ENCODE measurements around the gene C5orf34.
"Not testable (repeated sequence)": the region's sequence is repeated elsewhere in the genome, so short reads cannot be mapped to it uniquely, and the experiment has no call there.

C5orf34 gene

GRCh38 chr5:43547532-43547931, 32.6 kb upstream of the C5orf34 start:
- H3K27ac Mint-ChIP-seq: no peak overlapping the region
- H3K36me3 Mint-ChIP-seq (ENCODE audit: low read depth): peaks cover 66% of the 10 kb centered on the region

GRCh38 chr5:43543434-43543833, 28.5 kb upstream of the C5orf34 start:
- no peaks in the 10 kb centered on the region for H3K27me3 Mint-ChIP-seq
- no peak overlapping the region for H3K4me3 Mint-ChIP-seq
- no peak overlapping the region for H3K27ac Mint-ChIP-seq
- H3K9me3 Mint-ChIP-seq: no peaks in the 10 kb centered on the region
- H3K36me3 Mint-ChIP-seq (ENCODE audit: low read depth): peaks cover 92% of the 10 kb centered on the region
- no peak for DNase-seq
- H3K4me1 Mint-ChIP-seq (ENCODE audit: low read depth): peaks cover 26% of the 10 kb centered on the region

More at GRCh38 chr5:43547532-43547931, 32.6 kb upstream of the C5orf34 start:
- Mint-ChIP-seq H3K4me1 (ENCODE audit: low read depth) (peaks cover 26% of the 10 kb centered on the region), H3K4me3 (no peak overlapping the region), H3K9me3 (no peaks in the 10 kb centered on the region), H3K27me3 (no peaks in the 10 kb centered on the region)
- no peak for DNase-seq

DNA sequence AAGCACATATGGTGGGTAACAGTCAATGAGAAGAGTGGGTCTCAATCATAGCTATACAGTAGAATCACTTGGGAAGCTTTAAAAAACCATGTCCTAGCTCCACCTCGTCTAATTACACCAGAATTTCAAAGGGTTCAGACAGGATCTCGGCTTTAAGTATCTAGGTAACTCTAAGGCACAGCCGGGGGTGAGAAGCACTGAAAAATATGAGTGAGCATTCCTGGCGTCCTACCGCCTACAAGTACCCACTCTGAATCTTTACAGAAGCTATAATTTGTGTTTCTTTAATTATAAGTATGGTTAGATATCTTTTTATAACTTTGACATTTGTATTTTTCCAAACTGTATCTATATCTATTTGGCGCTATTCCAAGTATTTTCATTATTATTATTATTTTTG, 25.8 kb upstream of the C5orf34 start:
- DNase-seq: no peak
- H3K36me3 Mint-ChIP-seq (ENCODE audit: low read depth): peaks cover 89% of the 10 kb centered on the region
- H3K4me3 Mint-ChIP-seq: no peak overlapping the region
- H3K27ac Mint-ChIP-seq: no peak overlapping the region
- no peaks in the 10 kb centered on the region for H3K9me3 Mint-ChIP-seq
- no peaks in the 10 kb centered on the region for H3K27me3 Mint-ChIP-seq
- peaks cover 16% of the 10 kb centered on the region for H3K4me1 Mint-ChIP-seq (ENCODE audit: low read depth)

GRCh38 chr5:43536972-43537371, 22.0 kb upstream of the C5orf34 start:
- DNase-seq: no peak
- Mint-ChIP-seq H3K36me3 (ENCODE audit: low read depth) (peaks cover 92% of the 10 kb centered on the region), H3K9me3 (no peaks in the 10 kb centered on the region), H3K4me3 (no peak overlapping the region), H3K27ac (no peak overlapping the region), H3K4me1 (ENCODE audit: low read depth) (peaks cover 16% of the 10 kb centered on the region), H3K27me3 (no peaks in the 10 kb centered on the region)

- H3K36me3 Mint-ChIP-seq (ENCODE audit: low read depth): peaks cover 91% of the 10 kb centered on the region
- no peak overlapping the region for H3K4me3 Mint-ChIP-seq
- no peak for DNase-seq
- no peaks in the 10 kb centered on the region for H3K27me3 Mint-ChIP-seq
- peaks cover 12% of the 10 kb centered on the region for H3K4me1 Mint-ChIP-seq (ENCODE audit: low read depth)
- H3K9me3 Mint-ChIP-seq: no peaks in the 10 kb centered on the region
- H3K27ac Mint-ChIP-seq: peak overlapping the region; percentile 63
Measured at GRCh38 chr5:43533646-43534045, 18.7 kb upstream of the C5orf34 start.

DNA sequence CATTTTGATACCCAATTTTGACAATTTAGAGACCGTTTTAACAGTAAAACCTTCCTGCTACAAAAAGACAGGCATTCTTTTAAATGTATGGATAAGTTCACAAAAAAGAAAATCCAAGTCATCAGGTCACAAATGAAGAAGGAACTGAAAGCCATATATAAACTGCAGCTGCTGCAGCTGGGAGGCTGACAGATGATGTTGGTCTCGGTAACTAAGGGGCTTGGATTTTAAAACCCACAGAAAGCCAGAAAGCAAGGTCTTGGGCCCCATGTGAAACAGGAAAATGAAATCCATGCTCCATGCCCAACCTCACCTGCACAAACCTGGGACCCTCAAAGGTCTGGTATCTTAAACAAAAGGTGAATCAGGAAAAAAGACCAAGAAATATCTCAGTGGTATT, 15.7 kb upstream of the C5orf34 start:
- Mint-ChIP-seq H3K4me3 (no peak overlapping the region), H3K27ac (no peak overlapping the region), H3K27me3 (no peaks in the 10 kb centered on the region), H3K36me3 (ENCODE audit: low read depth) (peaks cover 84% of the 10 kb centered on the region), H3K4me1 (ENCODE audit: low read depth) (peaks cover 14% of the 10 kb centered on the region), H3K9me3 (no peaks in the 10 kb centered on the region)
- no peak for DNase-seq

- no peak for DNase-seq
- H3K36me3 Mint-ChIP-seq (ENCODE audit: low read depth): peaks cover 46% of the 10 kb centered on the region
- H3K4me3 Mint-ChIP-seq: no peak overlapping the region
- peaks cover 2% of the 10 kb centered on the region for H3K4me1 Mint-ChIP-seq (ENCODE audit: low read depth)
- no peaks in the 10 kb centered on the region for H3K27me3 Mint-ChIP-seq
- H3K9me3 Mint-ChIP-seq: no peaks in the 10 kb centered on the region
- no peak overlapping the region for H3K27ac Mint-ChIP-seq
Measured at GRCh38 chr5:43523662-43524072, 8.7 kb upstream of the C5orf34 start.

- H3K4me3 Mint-ChIP-seq: no peak overlapping the region
Measured at GRCh38 chr5:43520615-43521014, 5.7 kb upstream of the C5orf34 start.

GRCh38 chr5:43515678-43516048, 715 bp upstream of the C5orf34 start:
- no peak for DNase-seq
- H3K9me3 Mint-ChIP-seq: no peaks in the 10 kb centered on the region
- H3K36me3 Mint-ChIP-seq (ENCODE audit: low read depth): peaks cover 22% of the 10 kb centered on the region
- H3K4me3 Mint-ChIP-seq: peak overlapping the region; percentile 91
- H3K4me1 Mint-ChIP-seq (ENCODE audit: low read depth): peaks cover 35% of the 10 kb centered on the region
- H3K27me3 Mint-ChIP-seq: no peaks in the 10 kb centered on the region
- H3K27ac Mint-ChIP-seq: peak overlapping the region; percentile 98

More at GRCh38 chr5:43520615-43521014, 5.7 kb upstream of the C5orf34 start:
- Mint-ChIP-seq H3K4me1 (ENCODE audit: low read depth) (peaks cover 9% of the 10 kb centered on the region), H3K27me3 (no peaks in the 10 kb centered on the region), H3K27ac (no peak overlapping the region), H3K36me3 (ENCODE audit: low read depth) (peaks cover 25% of the 10 kb centered on the region), H3K9me3 (no peaks in the 10 kb centered on the region)
- no peak for DNase-seq

GRCh38 chr5:43514471-43514815, 505 bp downstream of the C5orf34 start:
- H3K27ac Mint-ChIP-seq: peak overlapping the region; percentile 98
- H3K4me3 Mint-ChIP-seq: peak overlapping the region; percentile 91
- DNase-seq: no peak
- peaks cover 35% of the 10 kb centered on the region for H3K4me1 Mint-ChIP-seq (ENCODE audit: low read depth)
- H3K9me3 Mint-ChIP-seq: no peaks in the 10 kb centered on the region
- H3K27me3 Mint-ChIP-seq: no peaks in the 10 kb centered on the region
- peaks cover 23% of the 10 kb centered on the region for H3K36me3 Mint-ChIP-seq (ENCODE audit: low read depth)

DNA sequence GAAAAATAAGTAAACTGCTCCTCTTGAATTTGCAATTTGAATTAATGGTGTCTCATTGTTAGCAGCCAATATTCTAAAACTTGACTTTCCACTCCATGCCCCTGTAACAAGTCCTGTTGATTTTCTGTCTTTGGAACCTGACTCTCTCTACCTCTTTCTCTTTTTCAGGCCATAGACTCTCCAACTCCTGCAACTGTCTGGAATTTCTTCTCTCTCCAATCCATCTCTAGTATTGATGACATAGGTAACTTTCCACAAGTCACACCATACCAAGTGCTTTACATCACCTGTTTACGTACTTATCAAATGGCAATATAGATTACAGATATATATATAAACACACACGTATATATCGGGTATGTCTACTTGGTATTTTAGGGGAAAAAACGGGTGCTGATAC, 923 bp downstream of the C5orf34 start:
- Mint-ChIP-seq H3K4me3 (peak overlapping the region; percentile 91), H3K4me1 (ENCODE audit: low read depth) (peaks cover 35% of the 10 kb centered on the region), H3K9me3 (no peaks in the 10 kb centered on the region), H3K36me3 (ENCODE audit: low read depth) (peaks cover 27% of the 10 kb centered on the region), H3K27ac (peak overlapping the region; percentile 98), H3K27me3 (no peaks in the 10 kb centered on the region)
- no peak for DNase-seq

GRCh38 chr5:43511062-43511461, 3.9 kb downstream of the C5orf34 start:
- Mint-ChIP-seq H3K36me3 (ENCODE audit: low read depth) (peaks cover 43% of the 10 kb centered on the region), H3K4me1 (ENCODE audit: low read depth) (peaks cover 31% of the 10 kb centered on the region)
- H3K4me3 Mint-ChIP-seq, DNase-seq, H3K9me3 Mint-ChIP-seq, H3K27ac Mint-ChIP-seq, H3K27me3 Mint-ChIP-seq: not testable (repeated sequence)

GRCh38 chr5:43498581-43498980, 16.4 kb downstream of the C5orf34 start:
- DNase-seq: no peak
- Mint-ChIP-seq H3K27me3 (no peaks in the 10 kb centered on the region), H3K4me3 (no peak overlapping the region), H3K9me3 (no peaks in the 10 kb centered on the region), H3K36me3 (ENCODE audit: low read depth) (peaks cover 42% of the 10 kb centered on the region), H3K27ac (no peak overlapping the region), H3K4me1 (ENCODE audit: low read depth) (no peaks in the 10 kb centered on the region)

- Mint-ChIP-seq H3K27ac (no peak overlapping the region), H3K27me3 (no peaks in the 10 kb centered on the region), H3K36me3 (ENCODE audit: low read depth) (peaks cover 35% of the 10 kb centered on the region), H3K4me1 (ENCODE audit: low read depth) (no peaks in the 10 kb centered on the region), H3K4me3 (no peak overlapping the region), H3K9me3 (no peaks in the 10 kb centered on the region)
- no peak for DNase-seq
Measured at GRCh38 chr5:43497311-43498104, 17.4 kb downstream of the C5orf34 start.

- no peak for DNase-seq
- peaks cover 5% of the 10 kb centered on the region for H3K4me1 Mint-ChIP-seq (ENCODE audit: low read depth)
- no peak overlapping the region for H3K27ac Mint-ChIP-seq
- no peaks in the 10 kb centered on the region for H3K9me3 Mint-ChIP-seq
- no peak overlapping the region for H3K4me3 Mint-ChIP-seq
- H3K36me3 Mint-ChIP-seq (ENCODE audit: low read depth): peaks cover 53% of the 10 kb centered on the region
- H3K27me3 Mint-ChIP-seq: no peaks in the 10 kb centered on the region
Measured at GRCh38 chr5:43491326-43491725, 23.6 kb downstream of the C5orf34 start.

Measured in activated T-cell treated with anti-CD3 and anti-CD28 coated beads, Interleukin-2, amount 50 U/mL, for 24 hours (primary cell).